Fibroblast of skin of left quadriceps (primary cell): ENCODE measurements around the gene CDC25A.
"Not testable (repeated sequence)": the region's sequence is repeated elsewhere in the genome, so short reads cannot be mapped to it uniquely, and the experiment has no call there.

Experiments
- DNase-seq, 2 experiments: peaks; one replicate each; pipeline ENCODE4 v3.0.0-alpha.2; 2013; ENCODE audit warnings: low read depth in 2 of 2

CDC25A gene

GRCh38 chr3:48141604-48142137 lies 46.5 kb downstream of the CDC25A start:
- DNase-seq = no peak

GRCh38 chr3:48140936-48141603 lies 47.1 kb downstream of the CDC25A start:
- no peak for DNase-seq

DNA sequence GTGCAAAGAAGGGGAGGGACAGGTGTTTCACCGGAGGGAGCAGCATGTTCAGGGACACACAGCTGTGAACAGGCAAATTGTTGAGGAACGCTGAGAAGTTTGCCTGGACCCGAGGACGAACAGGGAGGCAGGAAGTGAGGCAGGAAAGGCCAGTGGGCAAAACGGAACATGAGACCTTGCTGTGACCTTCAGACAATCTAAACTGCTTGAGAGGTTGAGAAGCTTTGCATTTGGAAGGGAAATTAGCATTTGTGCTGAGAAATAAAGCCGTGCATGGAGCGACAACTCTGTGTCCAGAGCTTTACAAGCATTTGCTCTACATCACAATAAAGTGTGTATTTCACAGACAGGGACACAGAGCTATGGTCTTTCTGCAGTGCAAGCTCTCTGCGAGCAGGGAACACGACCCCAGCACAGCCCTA lies 47.9 kb downstream of the CDC25A start:
- DNase-seq = no peak

GRCh38 chr3:48137425-48137999 lies 50.7 kb downstream of the CDC25A start:
- DNase-seq = no peak

DNA sequence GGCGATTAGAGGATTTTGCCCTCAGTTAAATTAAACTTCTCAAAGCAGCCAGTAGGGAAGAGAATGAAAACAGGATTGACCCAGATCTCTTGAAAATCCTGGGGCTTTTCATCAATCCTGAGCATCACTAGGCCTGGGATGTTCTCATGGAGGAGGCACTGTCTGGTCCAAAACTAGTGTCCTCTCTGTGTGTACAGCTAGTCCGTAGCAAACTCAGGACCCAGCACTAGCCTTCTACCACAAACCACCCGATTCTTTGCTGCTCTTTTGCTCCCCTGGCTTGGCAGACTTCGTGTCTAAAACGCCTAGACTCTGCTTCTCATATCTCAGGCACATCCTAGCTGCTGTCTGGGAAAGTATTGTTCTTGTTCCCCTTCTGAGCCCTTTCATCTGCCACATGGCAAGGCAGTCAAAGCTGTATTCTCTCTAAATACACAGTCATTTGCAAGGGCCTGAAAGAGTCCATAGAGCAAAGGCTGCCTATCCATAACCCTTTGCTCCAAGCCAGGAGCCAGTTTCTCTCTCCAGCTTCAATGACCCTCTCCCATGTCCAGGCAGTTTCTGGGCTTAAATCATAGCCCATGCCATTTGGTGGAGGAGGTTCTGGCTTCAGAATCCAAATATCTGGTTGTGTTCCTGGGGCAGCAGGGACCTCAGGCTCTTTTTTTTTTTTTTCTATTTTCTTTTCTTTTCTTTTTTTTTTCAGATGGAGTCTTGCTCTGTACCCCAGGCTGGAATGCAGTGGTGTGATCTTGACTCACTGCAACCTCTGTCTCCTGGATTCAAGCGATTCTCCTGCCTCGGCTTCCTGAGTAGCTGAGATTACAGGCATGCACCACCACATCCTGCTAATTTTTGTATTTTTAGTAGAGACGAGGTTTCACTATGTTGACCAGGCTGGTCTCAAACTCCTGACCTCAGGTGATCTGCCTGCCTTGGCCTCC lies 52.4 kb downstream of the CDC25A start:
- DNase-seq = no peak

GRCh38 chr3:48130321-48130904 lies 57.8 kb downstream of the CDC25A start:
- DNase-seq = peak; percentile 53 to 54

DNA sequence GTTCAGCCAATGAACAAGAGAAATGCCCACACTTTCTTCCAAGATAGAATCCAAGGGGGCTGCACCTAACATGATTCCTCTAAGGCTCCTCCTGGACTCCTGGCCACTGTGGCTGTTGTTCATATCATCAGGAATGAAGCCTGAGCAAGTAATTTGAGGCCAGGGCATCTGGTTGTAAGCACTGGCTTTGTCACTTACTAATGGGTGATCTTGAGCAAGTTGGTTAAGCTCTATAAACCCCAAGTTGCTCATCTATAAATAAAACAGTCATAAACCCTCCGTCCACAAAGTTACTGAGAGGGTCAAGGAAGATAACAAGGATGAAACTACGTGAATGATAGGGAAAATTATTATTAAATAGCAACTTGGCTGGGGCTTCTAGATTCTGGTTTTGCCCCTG lies 58.3 kb downstream of the CDC25A start:
- DNase-seq = no peak

DNA sequence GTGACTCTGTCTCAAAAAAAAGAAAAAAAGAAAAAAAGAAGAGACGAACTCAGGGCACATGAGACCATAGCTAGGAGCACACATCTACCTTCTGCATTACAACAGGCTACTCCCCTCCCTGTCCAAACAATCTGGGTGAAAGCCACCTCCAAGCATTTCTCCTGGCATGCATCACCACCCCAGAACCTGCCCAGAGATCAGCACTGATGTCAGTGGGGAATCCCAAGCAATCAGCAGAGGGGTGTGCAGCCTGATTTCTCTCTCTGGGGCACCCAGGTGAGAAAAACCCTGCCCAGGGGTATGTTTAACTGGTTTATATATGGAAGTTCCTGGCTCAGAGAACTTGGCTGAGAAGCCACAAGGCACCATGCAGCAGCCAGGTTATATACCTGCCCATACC lies 59.4 kb downstream of the CDC25A start:
- no peak for DNase-seq

DNA sequence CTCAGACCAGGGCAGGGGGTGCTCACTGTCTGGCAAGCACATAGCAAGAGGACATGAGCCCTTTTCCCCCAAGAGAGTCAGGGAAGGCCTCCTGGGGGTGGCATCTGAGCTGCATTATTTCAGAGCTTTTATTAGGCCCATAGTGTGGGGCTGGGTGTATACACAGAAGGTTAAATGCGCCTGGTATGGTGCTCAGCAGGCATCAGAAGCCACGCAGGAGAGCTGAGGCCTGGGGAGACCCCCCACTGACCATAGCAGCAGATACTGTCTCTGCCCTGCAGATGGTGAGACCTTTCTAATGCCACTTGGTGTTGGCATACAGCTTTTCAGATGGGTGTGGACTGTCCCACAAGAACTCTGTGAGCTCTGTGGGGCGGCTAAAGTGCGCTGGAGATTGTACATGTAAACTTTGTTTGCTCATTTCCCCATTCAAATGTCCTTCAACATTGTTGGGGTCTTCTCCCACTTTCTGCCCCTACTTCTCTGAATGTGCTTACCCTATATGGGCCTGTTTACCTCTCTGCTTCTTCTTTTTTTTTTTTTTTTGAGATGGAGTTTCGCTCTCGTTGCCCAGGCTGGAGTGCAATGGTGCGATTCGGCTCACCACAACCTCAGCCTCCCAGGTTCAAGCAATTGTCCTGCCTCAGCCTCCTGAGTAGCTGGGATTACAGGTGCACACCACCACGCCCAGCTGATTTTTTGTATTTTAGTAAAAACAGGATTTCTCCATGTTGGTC lies 62.2 kb downstream of the CDC25A start:
- DNase-seq = no peak

GRCh38 chr3:48125013-48125705 lies 63.1 kb downstream of the CDC25A start:
- DNase-seq = no peak

DNA sequence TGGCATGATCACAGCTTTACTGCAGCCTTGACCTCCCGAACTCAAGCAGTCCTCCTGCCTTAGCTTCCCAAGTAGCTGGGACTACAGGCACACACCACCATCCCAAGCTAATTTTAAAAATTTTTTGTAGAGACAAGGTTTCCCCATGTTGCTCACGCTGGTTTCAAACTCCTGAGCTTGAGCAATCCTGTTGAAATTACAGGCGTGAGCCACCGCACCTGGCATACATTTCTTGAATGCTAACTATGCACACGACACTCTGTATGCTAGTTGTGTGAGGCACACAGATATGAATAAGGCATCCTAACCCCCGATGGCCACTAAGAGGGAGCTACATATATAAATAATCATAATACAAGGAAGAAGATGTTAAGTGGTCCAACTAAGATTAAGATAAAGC lies 64.9 kb downstream of the CDC25A start:
- DNase-seq = no peak

DNA sequence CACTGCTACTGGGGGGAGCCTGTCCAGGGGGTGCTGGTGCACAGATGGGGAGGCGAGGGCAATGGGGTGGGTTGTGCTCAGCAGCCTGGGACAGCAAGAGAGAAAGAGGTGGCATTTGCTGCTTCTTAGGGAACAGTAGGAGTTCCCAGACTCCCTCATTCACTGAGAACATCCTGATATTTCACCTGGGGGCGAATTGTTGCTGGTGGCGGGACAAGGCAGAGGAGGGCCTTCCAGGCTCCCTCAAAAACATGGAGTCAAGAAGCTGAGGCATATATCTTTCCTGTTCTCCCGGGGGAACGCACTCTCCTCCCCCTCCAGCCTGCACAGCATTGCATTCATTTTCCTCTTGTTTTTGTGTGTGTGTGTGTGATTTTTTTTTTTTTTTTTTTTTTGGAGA lies 65.7 kb downstream of the CDC25A start:
- DNase-seq = no peak

DNA sequence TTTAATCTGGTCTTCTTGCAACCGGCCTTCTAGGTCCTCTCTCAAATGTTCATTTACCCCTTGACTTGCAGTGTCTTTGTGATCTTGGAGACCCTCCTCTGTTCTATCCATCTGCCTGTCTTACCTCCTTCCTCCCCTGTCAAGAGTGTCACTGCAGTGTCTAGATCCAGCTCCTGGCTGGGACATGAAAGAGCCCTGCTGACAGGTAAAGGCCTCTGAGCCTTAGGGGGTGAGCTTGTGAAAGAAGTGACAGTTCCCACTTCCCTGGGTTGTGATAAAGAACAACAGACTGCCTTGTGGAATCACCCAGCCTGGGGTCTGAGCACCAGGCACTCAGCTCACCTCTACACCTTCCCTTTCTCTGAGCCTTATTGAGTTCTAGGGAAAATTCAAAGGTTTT lies 68.0 kb downstream of the CDC25A start:
- no peak for DNase-seq

- no peak for DNase-seq
These were observed 68.6 kb downstream of the CDC25A start for GRCh38 chr3:48119505-48120193.

GRCh38 chr3:48118928-48119327 lies 69.3 kb downstream of the CDC25A start:
- DNase-seq = no peak

DNA sequence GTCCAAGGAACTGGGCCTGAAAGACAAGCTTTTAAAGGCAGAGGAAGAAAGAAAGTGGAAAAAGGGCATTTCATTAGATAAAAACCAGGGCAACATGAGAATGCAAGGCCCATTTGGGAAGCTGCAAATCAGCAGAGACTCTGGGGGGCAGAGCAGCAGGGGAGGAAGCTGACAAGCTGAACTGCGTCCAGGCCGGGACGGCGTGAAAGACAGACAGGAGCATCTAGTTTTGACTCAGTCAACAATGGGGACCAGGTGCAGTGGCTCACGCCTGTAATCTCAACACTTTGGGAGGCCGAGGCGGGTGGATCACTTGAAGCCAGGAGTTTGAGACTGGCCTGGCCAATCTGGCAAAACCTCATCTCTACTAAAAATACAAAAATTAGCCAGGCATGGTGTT lies 69.9 kb downstream of the CDC25A start:
- no peak for DNase-seq

DNA sequence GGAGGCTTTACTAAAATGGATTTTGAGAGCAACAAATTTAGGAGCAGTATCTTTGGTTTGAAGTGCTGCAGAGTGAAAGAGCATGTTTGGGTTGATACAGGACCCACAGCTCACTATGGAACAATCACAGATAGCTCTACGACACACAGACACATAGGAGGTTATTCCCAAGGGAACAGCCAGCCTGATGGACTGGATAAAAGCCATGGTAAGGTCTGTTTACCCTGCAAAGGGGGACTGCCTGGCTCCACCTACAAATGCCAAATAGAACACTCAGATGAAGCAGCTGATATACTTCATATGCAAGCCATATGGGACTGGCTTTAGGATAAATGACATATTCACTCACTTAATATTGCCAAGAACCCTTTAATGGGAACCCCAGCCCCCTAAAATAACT lies 75.4 kb downstream of the CDC25A start:
- DNase-seq = no peak

DNA sequence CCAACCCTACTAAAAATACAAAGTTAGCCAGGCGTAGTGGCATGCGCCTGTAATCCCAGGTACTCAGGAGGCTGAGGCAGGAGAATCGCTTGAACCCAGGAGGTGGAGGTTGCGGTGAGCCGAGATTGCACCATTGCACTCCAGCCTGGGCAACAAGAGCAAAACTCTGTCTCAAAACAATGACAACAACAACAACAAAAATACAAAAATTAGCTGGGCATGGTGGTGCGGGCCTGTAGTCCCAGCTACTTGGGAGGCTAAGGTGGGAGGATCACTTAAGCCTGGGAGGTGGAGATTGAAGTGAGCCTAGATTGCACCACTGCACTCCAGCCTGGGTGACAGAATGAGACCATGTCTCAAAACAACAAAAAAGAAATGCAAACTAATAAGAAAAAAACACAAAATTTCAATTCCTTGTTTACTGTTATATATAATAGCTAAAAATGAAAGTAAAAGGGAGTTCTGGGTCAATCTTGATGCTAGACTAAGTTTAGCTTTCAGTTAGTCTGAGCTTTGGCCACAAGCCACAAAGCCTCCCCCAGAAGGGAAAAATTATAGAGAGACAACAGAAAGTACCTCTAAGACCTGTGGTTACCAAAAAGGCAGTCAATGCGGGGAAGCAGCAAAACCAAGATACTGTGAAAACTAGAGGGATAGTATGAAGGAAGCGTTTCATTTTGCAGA lies 76.0 kb downstream of the CDC25A start:
- DNase-seq = not testable (repeated sequence)

DNA sequence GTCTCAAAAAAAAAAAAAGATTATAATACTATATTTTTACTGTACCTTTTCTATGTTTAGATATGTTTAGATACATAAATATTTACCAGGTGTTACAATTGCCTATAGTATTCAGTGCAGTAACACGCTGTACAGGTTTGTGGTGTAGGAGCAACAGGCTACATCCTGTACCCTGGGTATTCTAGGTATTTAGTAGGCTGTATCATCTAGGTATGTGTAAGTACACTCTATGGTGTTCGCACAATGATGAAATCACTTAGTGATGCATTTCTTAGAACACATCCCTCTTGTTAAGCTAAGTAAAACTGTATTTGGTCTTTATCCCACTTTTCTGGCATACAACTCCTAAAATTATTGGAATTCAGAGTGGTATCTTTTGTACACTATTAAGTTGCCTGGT lies 77.8 kb downstream of the CDC25A start:
- no peak for DNase-seq

- DNase-seq = no peak
These were observed 81.0 kb downstream of the CDC25A start for GRCh38 chr3:48107227-48107626.
